HepG2 (cell line): Measurements from ENCODE around the gene CAVIN1. TPM values are rescaled to one million over a fixed set of nuclear protein-coding genes. Genes with fewer than 3 reads are reported as not detected.

Experiments used
- ATF6 ChIP-seq: sonication (generic); formaldehyde crosslinking; conservative IDR thresholded peaks from 2 replicates; pipeline ENCODE4 v1.4.0; 2020; ENCODE audit warnings: missing genetic modification reagents
- BHLHE40 ChIP-seq: IDR thresholded peaks from 2 replicates; pipeline ENCODE4 v1.6.1; 2011; ENCODE audit warnings: low read length, improper control_type of control experiment
- CEBPG ChIP-seq: IDR thresholded peaks from 2 replicates; pipeline ENCODE4 v1.6.1; 2016
- CREB1 ChIP-seq, 2 experiments: fragments of 450-650 bp in 1 of 2; IDR thresholded peaks; 2 replicates each; pipeline ENCODE4 v1.6.1; 2016 to 2017; ENCODE audit warnings: control low read depth in 1 of 2, mild to moderate bottlenecking in 1 of 2, missing compliant biosample characterization in 1 of 2, missing genetic modification characterization in 1 of 2
- GABPA ChIP-seq, 2 experiments: IDR thresholded peaks; 2 replicates each; pipeline ENCODE4 v1.6.1; 2011 to 2016; ENCODE audit warnings: low read depth in 2 of 2, low read length in 1 of 2, missing biosample characterization in 1 of 2, missing genetic modification characterization in 1 of 2
- GATAD1 ChIP-seq: IDR thresholded peaks from 2 replicates; pipeline ENCODE4 v1.6.1; 2016; ENCODE audit warnings: missing genetic modification reagents, missing compliant biosample characterization
- MXD1 ChIP-seq: sonication (generic); formaldehyde crosslinking; IDR thresholded peaks from 2 replicates; pipeline ENCODE4 v1.4.0; 2020; ENCODE audit warnings: mild to moderate bottlenecking, missing genetic modification reagents
- NFKBIZ ChIP-seq: IDR thresholded peaks from 2 replicates; pipeline ENCODE4 v1.6.1; 2018; ENCODE audit warnings: missing genetic modification reagents, missing compliant biosample characterization
- POLR2AphosphoS2 ChIP-seq: IDR thresholded peaks from 2 replicates; pipeline ENCODE4 v1.6.1; 2011; ENCODE audit warnings: low read depth, low read length, improper control_type of control experiment
- REXO4 ChIP-seq: sonication (generic); formaldehyde crosslinking; IDR thresholded peaks from 2 replicates; pipeline ENCODE4 v1.8.0; 2022; ENCODE audit warnings: missing genetic modification reagents, mild to moderate bottlenecking, borderline replicate concordance
- SRF ChIP-seq: IDR thresholded peaks from 2 replicates; pipeline ENCODE4 v1.6.1; 2011; ENCODE audit warnings: mild to moderate bottlenecking, low read depth, low read length, moderate library complexity
- SUZ12 ChIP-seq: fragments of 150-350 bp; IDR thresholded peaks from 2 replicates; pipeline ENCODE4 v1.6.1; 2014; ENCODE audit warnings: low read depth, low read length
- TCF7L2 ChIP-seq: IDR thresholded peaks from 2 replicates; pipeline ENCODE4 v1.6.1; 2011; ENCODE audit warnings: mild to moderate bottlenecking, low read depth, low read length, moderate library complexity
- THYN1 ChIP-seq: sonication (generic); formaldehyde crosslinking; IDR thresholded peaks from 2 replicates; pipeline ENCODE4 v1.8.1; 2023; ENCODE audit warnings: low read depth, mild to moderate bottlenecking, moderate library complexity, missing genetic modification reagents, borderline replicate concordance
- ZBTB37 ChIP-seq: sonication (generic); formaldehyde crosslinking; IDR thresholded peaks from 2 replicates; pipeline ENCODE4 v1.4.0; 2020; ENCODE audit warnings: mild to moderate bottlenecking, missing genetic modification reagents
- ZBTB38 ChIP-seq: sonication (generic); formaldehyde crosslinking; IDR thresholded peaks from 2 replicates; pipeline ENCODE4 v1.5.1; 2020; ENCODE audit warnings: mild to moderate bottlenecking, missing genetic modification reagents
- ZHX2 ChIP-seq, 2 experiments: sonication (generic) in 1 of 2; formaldehyde crosslinking in 1 of 2; IDR thresholded peaks; 2 replicates each; pipeline versions ENCODE4 v1.6.1 to v1.9.0; 2014 to 2022; ENCODE audit warnings: antibody characterized with exemption in 1 of 2, borderline replicate concordance in 1 of 2, inconsistent platforms in 1 of 2, low read depth in 1 of 2, missing genetic modification reagents in 1 of 2
- ZNF362 ChIP-seq: sonication (generic); formaldehyde crosslinking; IDR thresholded peaks from 2 replicates; pipeline ENCODE4 v1.4.0; 2020; ENCODE audit warnings: missing genetic modification reagents, mild to moderate bottlenecking, borderline replicate concordance
- polyA plus RNA-seq, 8 experiments: library from polyadenylated mRNA; depleted of rRNA in 3 of 8; stranded (reverse) in 7 of 8; unstranded in 1 of 8; fragments of >200 nt; fragmentation: Illumina TruSeq in 4 of 8; extraction: Trizol in 4 of 8; gene quantifications; 2 replicates each; pipeline versions ENCODE4 v1.2.1 to v1.2.3, GENCODE V29; 2011 to 2016; ENCODE audit warnings: low read depth in 4 of 8, missing spikeins in 1 of 8, mixed read lengths in 1 of 8; ENCODE audit not compliant: insufficient read depth in 1 of 8
- total RNA-seq, 5 experiments: library from RNA; depleted of rRNA; stranded (reverse); fragments of >200 nt; fragmentation: Illumina TruSeq; extraction: Trizol; gene quantifications; 2 replicates each; pipeline ENCODE4 v1.2.3, GENCODE V29; 2016; ENCODE audit warnings: low read depth in 1 of 5

Gene CAVIN1
- total and polyA plus RNA-seq, 2 of the 13 experiments (the other 11 are each of a cell fraction or from before 2014, with no cell fraction given), result 15.9 to 25.5 TPM

- no peak for TF ChIP-seq GATAD1 (CRISPR knock-in tag)
- no peak for TF ChIP-seq SRF
- peak; percentile 19; the same call in 1 of the 2 replicates for TF ChIP-seq MXD1 (CRISPR knock-in tag)
- no peak for TF ChIP-seq SUZ12
- TF ChIP-seq CREB1 (IDR thresholded peaks at IDR 0.05), result no peak
- no peak for TF ChIP-seq CREB1 (CRISPR knock-in tag; IDR thresholded peaks at IDR 0.05)
- TF ChIP-seq GABPA (IDR thresholded peaks at IDR 0.05; ENCODE audit: low read depth, low read length), result no peak
- TF ChIP-seq GABPA (CRISPR knock-in tag; IDR thresholded peaks at IDR 0.05; ENCODE audit: low read depth), result peak; percentile 64
- TF ChIP-seq REXO4 (CRISPR knock-in tag), result no peak
- TF ChIP-seq NFKBIZ (CRISPR knock-in tag), result no peak
- TF ChIP-seq ZHX2 (IDR thresholded peaks at IDR 0.05; ENCODE audit: low read depth), result no peak
- no peak for TF ChIP-seq ZHX2 (CRISPR knock-in tag; IDR thresholded peaks at IDR 0.05; ENCODE audit: borderline replicate concordance)
- TF ChIP-seq POLR2AphosphoS2, result no peak
- no peak for TF ChIP-seq TCF7L2
- TF ChIP-seq BHLHE40, result no peak
- no peak for TF ChIP-seq ZBTB38
- TF ChIP-seq ZBTB37 (CRISPR knock-in tag), result 0 out of 2 replicates have a peak, but pooled peaks have one; percentile 52
- no peak for TF ChIP-seq ATF6 (CRISPR knock-in tag)
- TF ChIP-seq CEBPG (CRISPR knock-in tag), result no peak; the same call in 1 of the 2 replicates
- no peak for TF ChIP-seq ZNF362 (CRISPR knock-in tag)
- TF ChIP-seq THYN1 (CRISPR knock-in tag), result no peak
These were observed 36.3 kb upstream of the CAVIN1 start (continued) for GRCh38 chr17:42459256-42459800.
